Hepatocyte (in vitro differentiated cells): ENCODE results near the gene COPE. TPM values are rescaled to one million over a fixed set of nuclear protein-coding genes. Genes with fewer than 3 reads are reported as not detected.

Source experiments
- DNase-seq: peaks from one replicate; pipeline ENCODE4 v3.0.0-alpha.2; 2016; ENCODE audit warnings: low spot score
- H2AFZ ChIP-seq: fragments of 200-600 bp; sonication (generic); 2 replicates; pipeline ENCODE4 v1.6.0; 2016; ENCODE audit warnings: antibody characterized with exemption, mild to moderate bottlenecking
- H3K27ac ChIP-seq: fragments of 200-600 bp; sonication (generic); 2 replicates; pipeline ENCODE4 v1.5.1; 2016; ENCODE audit warnings: mild to moderate bottlenecking
- H3K27me3 ChIP-seq: fragments of 200-600 bp; sonication (generic); 2 replicates; pipeline ENCODE4 v1.6.1; 2016
- H3K36me3 ChIP-seq: fragments of 200-600 bp; sonication (generic); replicated peaks from 2 replicates; pipeline ENCODE4 v1.5.1; 2016; ENCODE audit warnings: low read depth; ENCODE audit not compliant: insufficient read depth
- H3K4me1 ChIP-seq: fragments of 200-600 bp; sonication (generic); 2 replicates; pipeline ENCODE4 v1.5.1; 2016; ENCODE audit warnings: mild to moderate bottlenecking, moderate library complexity; ENCODE audit not compliant: insufficient read depth
- H3K4me2 ChIP-seq: fragments of 200-600 bp; sonication (generic); 2 replicates; pipeline ENCODE4 v1.6.0; 2016
- H3K4me3 ChIP-seq: fragments of 200-600 bp; sonication (generic); 2 replicates; pipeline ENCODE4 v1.5.1; 2016; ENCODE audit warnings: mild to moderate bottlenecking
- H3K79me2 ChIP-seq: fragments of 200-600 bp; sonication (generic); 2 replicates; pipeline ENCODE4 v1.6.0; 2017; ENCODE audit warnings: mild to moderate bottlenecking
- H3K9me2 ChIP-seq: fragments of 200-600 bp; sonication (generic); replicated peaks from 2 replicates; pipeline ENCODE4 v1.6.0; 2017; ENCODE audit warnings: mild to moderate bottlenecking; ENCODE audit not compliant: insufficient read depth
- H3K9me3 ChIP-seq: fragments of 200-600 bp; sonication (generic); 2 replicates; pipeline ENCODE4 v1.5.1; 2016; ENCODE audit warnings: low read depth, mild to moderate bottlenecking
- H4K20me1 ChIP-seq: fragments of 200-600 bp; sonication (generic); 2 replicates; pipeline ENCODE4 v1.6.0; 2016; ENCODE audit warnings: mild to moderate bottlenecking; ENCODE audit not compliant: insufficient read depth, poor library complexity, severe bottlenecking
- CTCF ChIP-seq: fragments of 200-600 bp; sonication (generic); IDR thresholded peaks from 2 replicates; pipeline ENCODE4 v1.5.1; 2016; ENCODE audit warnings: antibody characterized with exemption, mild to moderate bottlenecking; ENCODE audit not compliant: poor library complexity
- EZH2 ChIP-seq: fragments of 200-600 bp; sonication (generic); IDR thresholded peaks from 2 replicates; pipeline ENCODE4 v1.6.1; 2016; ENCODE audit warnings: antibody characterized with exemption, mild to moderate bottlenecking, borderline replicate concordance
- EZH2phosphoT487 ChIP-seq: fragments of 200-600 bp; sonication (generic); IDR thresholded peaks from one replicate; pipeline ENCODE4 v1.6.1; 2018; ENCODE audit warnings: antibody characterized with exemption, mild to moderate bottlenecking, low read depth, moderate library complexity; ENCODE audit not compliant: unreplicated experiment, severe bottlenecking
- WGBS: methylation state at CpG from one replicate; pipeline ENCODE4 v1.1.6; 2016; ENCODE audit warnings: low lambda C conversion rate; ENCODE audit errors: missing lambda C conversion rate; 5-methylcytosine and 5-hydroxymethylcytosine counted together
- polyA plus RNA-seq: library from polyadenylated mRNA; unstranded; fragments of >200 nt; fragmentation: Nextera tagmentation; extraction: Ambion mirVana; gene quantifications from 2 replicates; pipeline ENCODE4 v1.2.1, GENCODE V29; 2016
- total RNA-seq: library from RNA; depleted of rRNA; stranded (reverse); fragments of >200 nt; gene quantifications from 2 replicates; pipeline ENCODE4 v1.2.3, GENCODE V29; 2014

The COPE gene
- total and polyA plus RNA-seq, 2 experiments from 2014 or later, result 228 to 397 TPM

- WGBS, result 93% methylated on average over 7 of the region's 7 CpGs
- Histone ChIP-seq H2AFZ (no peak overlapping the region), H3K4me3 (no peak overlapping the region), H4K20me1 (no peaks in the 10 kb centered on the region), H3K9me2 (no peaks in the 10 kb centered on the region), H3K27ac (no peak overlapping the region), H3K4me1 (no peaks in the 10 kb centered on the region), H3K36me3 (no peaks in the 10 kb centered on the region), H3K79me2 (no peaks in the 10 kb centered on the region), H3K9me3 (no peaks in the 10 kb centered on the region), H3K4me2 (no peak overlapping the region), H3K27me3 (no peaks in the 10 kb centered on the region)
- DNase-seq, result no peak
- TF ChIP-seq EZH2 (no peak), CTCF (no peak), EZH2phosphoT487 (no peak)
Observed at GRCh38 chr19:18881491-18881890, 37.7 kb downstream of the COPE start.

- Histone ChIP-seq H3K4me3 (no peak overlapping the region), H4K20me1 (no peaks in the 10 kb centered on the region), H3K36me3 (no peaks in the 10 kb centered on the region), H2AFZ (no peak overlapping the region), H3K27ac (no peak overlapping the region), H3K4me2 (no peak overlapping the region), H3K9me2 (no peaks in the 10 kb centered on the region), H3K27me3 (no peaks in the 10 kb centered on the region), H3K9me3 (no peaks in the 10 kb centered on the region), H3K4me1 (no peaks in the 10 kb centered on the region), H3K79me2 (no peaks in the 10 kb centered on the region)
- 100% methylated on average over 5 of the region's 13 CpGs for WGBS
- TF ChIP-seq EZH2 (no peak), EZH2phosphoT487 (no peak), CTCF (no peak)
- no peak for DNase-seq
Observed at GRCh38 chr19:18879579-18880373, 39.4 kb downstream of the COPE start.

GRCh38 chr19:18878858-18879578, 40.2 kb downstream of the COPE start:
- Histone ChIP-seq H3K36me3 (no peaks in the 10 kb centered on the region), H3K4me1 (no peaks in the 10 kb centered on the region), H3K27me3 (no peaks in the 10 kb centered on the region), H3K4me2 (no peak overlapping the region), H3K9me3 (no peaks in the 10 kb centered on the region), H3K4me3 (no peak overlapping the region), H2AFZ (no peak overlapping the region), H3K79me2 (no peaks in the 10 kb centered on the region), H3K9me2 (no peaks in the 10 kb centered on the region), H4K20me1 (no peaks in the 10 kb centered on the region), H3K27ac (no peak overlapping the region)
- WGBS, result 92% methylated on average over 30 of the region's 34 CpGs
- no peak for DNase-seq
- TF ChIP-seq CTCF, result no peak
- no peak for TF ChIP-seq EZH2phosphoT487
- no peak for TF ChIP-seq EZH2
